22Rv1 (cell line): ENCODE results near the gene SLC24A4.

Source experiments
- H3K27ac ChIP-seq: fragments of 450-650 bp; 2 replicates; pipeline ENCODE4 v1.5.1; 2017
- CTCF ChIP-seq: fragments of 450-650 bp; IDR thresholded peaks from 2 replicates; pipeline ENCODE4 v1.5.1; 2017; ENCODE audit warnings: mild to moderate bottlenecking
- ZFX ChIP-seq: fragments of 450-650 bp; IDR thresholded peaks from 2 replicates; pipeline ENCODE4 v1.6.1; 2017; ENCODE audit warnings: antibody characterized with exemption, borderline replicate concordance

SLC24A4 gene

GRCh38 chr14:92493492-92493891, 170.5 kb downstream of the SLC24A4 start:
- no peak overlapping the region for H3K27ac ChIP-seq
- no peak for TF ChIP-seq ZFX
- TF ChIP-seq CTCF = no peak

GRCh38 chr14:92494512-92494911, 171.5 kb downstream of the SLC24A4 start:
- TF ChIP-seq CTCF = no peak
- TF ChIP-seq ZFX = no peak
- no peak overlapping the region for H3K27ac ChIP-seq

GRCh38 chr14:92495027-92495426, 172.1 kb downstream of the SLC24A4 start:
- TF ChIP-seq CTCF = no peak
- no peak for TF ChIP-seq ZFX
- H3K27ac ChIP-seq = no peak overlapping the region

GRCh38 chr14:92496191-92496857, 173.4 kb downstream of the SLC24A4 start:
- H3K27ac ChIP-seq = no peak overlapping the region
- TF ChIP-seq CTCF = no peak
- TF ChIP-seq ZFX = no peak

- H3K27ac ChIP-seq = no peak overlapping the region
- no peak for TF ChIP-seq CTCF
- no peak for TF ChIP-seq ZFX
Observed at GRCh38 chr14:92497391-92497790, 174.4 kb downstream of the SLC24A4 start.

GRCh38 chr14:92499234-92499633, 176.3 kb downstream of the SLC24A4 start:
- H3K27ac ChIP-seq = no peak overlapping the region
- TF ChIP-seq ZFX (no peak), CTCF (no peak)

GRCh38 chr14:92500491-92500941, 177.6 kb downstream of the SLC24A4 start:
- no peak overlapping the region for H3K27ac ChIP-seq
- TF ChIP-seq ZFX (no peak), CTCF (no peak)
